OCI-LY7 (cell line): ENCODE data around the gene PPP4R1. TPM values are rescaled to one million over a fixed set of nuclear protein-coding genes. Genes with fewer than 3 reads are reported as not detected.

Source experiments
- BruUV-seq: library from RNA; stranded (reverse); fragments of 400-500 nt; replicated peaks from 2 replicates; lab custom pipeline; 2021; lab: Mats Ljungman, UMichigan
- CTCF ChIA-PET: fragments of 300-600 bp; sonication (Branson Sonifier 250); formaldehyde crosslinking; loops from one replicate; lab custom pipeline; 2022; ENCODE audit warnings: antibody characterized with exemption; ENCODE audit not compliant: unreplicated experiment; lab: Charles Lee
- POLR2A ChIA-PET: fragments of 300-600 bp; sonication (Branson Sonifier 250); formaldehyde crosslinking; loops from one replicate; lab custom pipeline; 2022; ENCODE audit warnings: antibody characterized with exemption; lab: Charles Lee
- DNase-seq: peaks from one replicate; pipeline ENCODE4 v3.0.0-alpha.2; 2015; ENCODE audit warnings: low spot score
- H2AFZ ChIP-seq: fragments of 200-600 bp; sonication (generic), shearing (Covaris generic); 2 replicates; pipeline ENCODE4 v1.6.1; 2014; ENCODE audit warnings: mild to moderate bottlenecking, antibody characterized with exemption, low read length, moderate library complexity
- H3K27ac ChIP-seq: fragments of 200-600 bp; sonication (generic); 2 replicates; pipeline ENCODE4 v1.5.1; 2014; ENCODE audit warnings: mixed run types, low read depth, mild to moderate bottlenecking, moderate library complexity, low read length, inconsistent platforms; ENCODE audit not compliant: poor library complexity, severe bottlenecking
- H3K36me3 ChIP-seq: fragments of 200-600 bp; sonication (generic); 2 replicates; pipeline ENCODE4 v1.6.1; 2014; ENCODE audit warnings: mild to moderate bottlenecking, antibody characterized with exemption, low read length, moderate library complexity, mixed read lengths; ENCODE audit not compliant: insufficient read depth
- H3K4me1 ChIP-seq: fragments of 200-600 bp; sonication (generic); 2 replicates; pipeline ENCODE4 v1.5.1; 2014; ENCODE audit warnings: mild to moderate bottlenecking, low read length; ENCODE audit not compliant: insufficient read depth, poor library complexity, severe bottlenecking
- H3K4me2 ChIP-seq: fragments of 200-600 bp; sonication (generic); 2 replicates; pipeline ENCODE4 v1.6.1; 2014; ENCODE audit warnings: mild to moderate bottlenecking, low read length
- H3K4me3 ChIP-seq: fragments of 200-600 bp; sonication (generic); 2 replicates; pipeline ENCODE4 v1.5.1; 2014; ENCODE audit warnings: mild to moderate bottlenecking, low read depth, low read length; ENCODE audit not compliant: poor library complexity, severe bottlenecking
- H3K79me2 ChIP-seq: fragments of 200-600 bp; sonication (generic); 2 replicates; pipeline ENCODE4 v1.6.1; 2016; ENCODE audit warnings: low read depth, mild to moderate bottlenecking, low read length, moderate library complexity, mixed read lengths; ENCODE audit not compliant: insufficient read depth
- H3K9me2 ChIP-seq: fragments of 200-600 bp; sonication (generic); 2 replicates; pipeline ENCODE4 v1.6.1; 2016; ENCODE audit warnings: mild to moderate bottlenecking, low read length, mixed read lengths; ENCODE audit not compliant: insufficient read depth
- H3K9me3 ChIP-seq: fragments of 200-600 bp; sonication (generic); 2 replicates; pipeline ENCODE4 v1.6.1; 2014; ENCODE audit warnings: mild to moderate bottlenecking, mixed run types, low read length, mixed read lengths
- H4K20me1 ChIP-seq: fragments of 200-600 bp; sonication (generic); 2 replicates; pipeline ENCODE4 v1.6.1; 2014; ENCODE audit warnings: mild to moderate bottlenecking, antibody characterized with exemption, low read length, moderate library complexity, mixed read lengths; ENCODE audit not compliant: insufficient read depth
- CTCF ChIP-seq: fragments of 200-600 bp; sonication (generic); conservative IDR thresholded peaks from 2 replicates; pipeline ENCODE4 v1.5.1; 2014; ENCODE audit warnings: mild to moderate bottlenecking, antibody characterized with exemption, low read length, moderate library complexity, mixed read lengths
- EZH2phosphoT487 ChIP-seq: fragments of 200-600 bp; sonication (generic); IDR thresholded peaks from 2 replicates; pipeline ENCODE4 v1.6.1; 2018; ENCODE audit warnings: low read depth, borderline replicate concordance, mild to moderate bottlenecking, mixed run types, antibody characterized with exemption, low read length, moderate library complexity, mixed read lengths
- intact Hi-C: fragments of 100-400 bp; cut with micrococcal nuclease; formaldehyde crosslinking; loops from one replicate; pipeline ENCODE4 v1.10.0; 2022; ENCODE audit not compliant: unreplicated experiment
- total RNA-seq, 2 experiments: library from RNA; depleted of rRNA in 1 of 2; stranded (reverse); fragments of >200 nt in 1 of 2; shearing (Covaris generic) in 1 of 2; gene quantifications; 2 replicates each; pipeline ENCODE4 v1.2.3, GENCODE V29; 2014 to 2022

PPP4R1 gene
- total RNA-seq, 2 experiments from 2014 or later, result 64.9 to 72.4 TPM

- intact Hi-C loops, result no loop called here
- POLR2A ChIA-PET, result no interaction called here
- no peak for DNase-seq
- no peaks in the 10 kb centered on the region for H3K79me2 ChIP-seq
- H3K9me3 ChIP-seq, result no peaks in the 10 kb centered on the region
- no peak overlapping the region for H3K4me2 ChIP-seq
- H3K4me3 ChIP-seq, result no peak overlapping the region
- no TSS peak for BruUV-seq
- H4K20me1 ChIP-seq, result no peaks in the 10 kb centered on the region
- CTCF ChIA-PET, result no interaction called here
- peaks cover 98% of the 10 kb centered on the region for H3K36me3 ChIP-seq
- TF ChIP-seq CTCF (no peak), EZH2phosphoT487 (no peak)
- no peak overlapping the region for H3K27ac ChIP-seq
- H3K9me2 ChIP-seq, result no peaks in the 10 kb centered on the region
- no peak overlapping the region for H2AFZ ChIP-seq
- H3K4me1 ChIP-seq, result no peaks in the 10 kb centered on the region
Measured at GRCh38 chr18:9531791-9532410, 82.5 kb downstream of the PPP4R1 start.

- CTCF ChIA-PET, result no interaction called here
- Histone ChIP-seq H3K79me2 (no peaks in the 10 kb centered on the region), H3K36me3 (peaks cover 99% of the 10 kb centered on the region), H4K20me1 (no peaks in the 10 kb centered on the region), H3K9me2 (no peaks in the 10 kb centered on the region), H3K27ac (no peak overlapping the region), H2AFZ (no peak overlapping the region), H3K4me1 (no peaks in the 10 kb centered on the region), H3K4me2 (no peak overlapping the region), H3K4me3 (no peak overlapping the region), H3K9me3 (no peaks in the 10 kb centered on the region)
- POLR2A ChIA-PET, result interaction anchor here (0.7 to 0.9 kb wide), 2 partner anchors 10 to 175 kb away, joined by 3 read pairs; no protein-coding TSS in a partner anchor
- no TSS peak for BruUV-seq
- DNase-seq, result no peak
- intact Hi-C loops, result no loop called here
- TF ChIP-seq CTCF (no peak), EZH2phosphoT487 (no peak)
Measured at GRCh38 chr18:9530226-9531009, 83.9 kb downstream of the PPP4R1 start.

GRCh38 chr18:9526458-9526857, 87.9 kb downstream of the PPP4R1 start:
- Histone ChIP-seq H3K4me3 (no peak overlapping the region), H3K36me3 (peaks cover 99% of the 10 kb centered on the region), H3K4me1 (no peaks in the 10 kb centered on the region), H3K27ac (no peak overlapping the region), H2AFZ (no peak overlapping the region), H3K9me3 (no peaks in the 10 kb centered on the region), H3K9me2 (no peaks in the 10 kb centered on the region), H4K20me1 (no peaks in the 10 kb centered on the region), H3K4me2 (no peak overlapping the region), H3K79me2 (no peaks in the 10 kb centered on the region)
- no peak for TF ChIP-seq EZH2phosphoT487
- ChIA-PET POLR2A (no interaction called here), CTCF (no interaction called here)
- no TSS peak for BruUV-seq
- intact Hi-C loops, result no loop called here
- no peak for DNase-seq
